IPS-NIHi7 (cell line): ENCODE measurements around the gene MYZAP.

Experiments used
- DNase-seq: peaks from one replicate; pipeline ENCODE4 v3.0.0; 2012; ENCODE audit warnings: mixed read lengths; ENCODE audit errors: extremely low spot score

MYZAP gene

DNA sequence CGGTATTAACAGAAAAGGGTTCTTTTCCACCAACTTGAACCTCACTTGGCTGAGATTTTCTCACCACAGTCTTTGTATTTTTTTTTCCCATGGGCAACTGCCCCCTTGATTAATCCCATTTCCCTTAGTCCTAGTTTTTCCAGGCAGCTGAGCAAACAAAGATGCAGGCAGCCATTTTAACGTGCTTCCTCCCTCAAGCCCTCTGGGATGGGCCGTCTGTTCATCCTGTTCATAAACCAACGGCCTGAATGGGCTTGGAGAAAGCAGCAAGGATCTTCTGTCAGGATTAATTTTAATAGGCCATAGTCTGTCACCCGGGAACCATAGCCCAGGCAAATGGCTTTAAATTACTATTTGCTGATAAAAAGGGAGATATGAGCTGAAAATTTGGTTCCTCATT, 104.4 kb downstream of the MYZAP start:
- no peak for DNase-seq

DNA sequence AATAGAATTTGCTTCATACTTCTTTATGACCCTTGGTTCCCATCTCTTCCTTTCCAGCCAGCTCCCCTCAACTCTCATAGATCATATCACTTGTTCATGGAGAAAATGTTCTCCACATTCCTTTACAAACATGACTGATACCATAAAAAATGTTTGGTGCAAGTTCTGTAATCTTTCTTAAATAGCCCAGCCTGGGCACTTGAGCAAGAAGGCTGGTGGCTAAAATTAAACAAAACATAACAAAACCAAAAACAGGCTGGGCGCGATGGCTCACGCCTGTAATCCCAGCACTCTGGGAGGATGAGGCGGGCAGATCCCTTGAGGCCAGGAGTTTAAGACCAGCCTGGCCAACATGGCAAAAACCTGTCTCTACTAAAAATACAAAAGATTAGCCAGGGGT, 105.9 kb downstream of the MYZAP start:
- no peak for DNase-seq

DNA sequence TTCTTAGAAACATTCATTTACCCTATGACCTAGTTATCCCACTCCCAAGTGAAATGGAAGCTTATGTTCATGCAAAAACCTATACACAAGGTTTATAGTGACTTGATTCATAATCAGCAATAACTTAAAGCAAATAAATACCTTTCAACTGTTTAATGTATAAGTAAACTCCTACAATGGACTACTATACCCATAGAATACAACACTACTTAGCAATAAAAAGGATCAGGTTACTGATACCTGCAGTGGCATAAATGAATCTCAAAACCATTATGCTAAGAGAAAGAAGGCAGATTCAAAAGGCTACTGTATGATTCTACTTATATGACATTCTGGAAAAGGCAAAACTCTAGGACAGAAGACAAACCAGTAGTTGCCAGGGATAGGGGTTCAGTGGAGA, 106.5 kb downstream of the MYZAP start:
- DNase-seq = no peak

DNA sequence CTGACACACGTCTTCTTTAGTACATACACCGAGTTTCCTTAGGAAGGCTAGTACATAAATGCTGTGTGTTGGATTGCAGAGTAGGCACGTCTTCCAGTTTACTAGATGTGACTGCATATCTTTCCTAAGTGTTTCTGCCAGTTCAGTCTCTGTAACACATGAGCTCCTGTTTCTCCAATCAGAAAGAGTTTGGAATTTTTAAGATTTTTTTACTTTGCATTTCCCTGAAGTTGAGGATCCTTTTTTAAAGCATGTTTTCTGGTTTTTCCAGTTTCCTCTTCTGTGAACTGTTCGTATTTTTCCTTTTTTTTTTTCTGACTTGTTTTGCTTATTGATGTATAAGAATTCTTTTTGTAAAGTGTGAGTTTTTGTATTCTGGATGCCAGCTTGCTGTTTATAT, 107.3 kb downstream of the MYZAP start:
- DNase-seq = no peak

DNA sequence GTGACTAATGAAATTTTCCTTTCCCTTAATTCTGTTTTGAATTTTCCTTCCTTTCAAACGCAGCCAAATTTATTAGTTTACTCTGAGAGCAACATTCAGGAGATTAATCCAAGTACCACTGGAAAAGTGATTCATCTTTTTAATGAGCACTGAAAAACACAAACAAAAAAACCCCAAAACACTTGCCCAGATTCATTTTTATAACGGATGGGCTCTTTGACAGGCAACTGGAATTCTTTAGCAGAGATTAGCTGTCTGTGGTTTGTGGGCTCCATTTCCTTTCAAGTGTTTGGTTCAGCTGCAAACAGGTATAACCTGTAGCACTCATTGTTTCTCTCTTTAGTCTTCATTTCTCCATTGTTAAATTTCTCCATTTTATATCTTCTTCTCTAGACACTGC, 111.7 kb downstream of the MYZAP start:
- DNase-seq = no peak

DNA sequence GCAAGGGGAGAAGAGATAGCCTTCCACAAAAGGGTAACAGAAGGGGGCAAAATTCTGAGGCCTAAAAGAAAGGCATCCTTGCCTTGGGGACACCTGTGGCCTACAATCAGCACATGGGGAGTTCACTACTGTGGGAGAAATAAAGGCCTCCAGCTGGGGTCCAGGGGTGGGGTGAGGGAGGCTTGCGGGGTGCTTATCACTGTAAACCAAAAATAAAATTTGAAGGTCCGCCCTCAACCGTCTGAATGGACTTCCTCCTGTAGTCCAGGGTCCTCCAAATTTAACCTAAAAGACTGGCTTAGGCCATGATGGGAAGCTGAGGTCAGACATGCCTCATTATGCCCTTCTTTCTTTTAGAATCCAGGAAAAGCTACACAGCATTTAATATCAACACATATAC, 112.7 kb downstream of the MYZAP start:
- no peak for DNase-seq

DNA sequence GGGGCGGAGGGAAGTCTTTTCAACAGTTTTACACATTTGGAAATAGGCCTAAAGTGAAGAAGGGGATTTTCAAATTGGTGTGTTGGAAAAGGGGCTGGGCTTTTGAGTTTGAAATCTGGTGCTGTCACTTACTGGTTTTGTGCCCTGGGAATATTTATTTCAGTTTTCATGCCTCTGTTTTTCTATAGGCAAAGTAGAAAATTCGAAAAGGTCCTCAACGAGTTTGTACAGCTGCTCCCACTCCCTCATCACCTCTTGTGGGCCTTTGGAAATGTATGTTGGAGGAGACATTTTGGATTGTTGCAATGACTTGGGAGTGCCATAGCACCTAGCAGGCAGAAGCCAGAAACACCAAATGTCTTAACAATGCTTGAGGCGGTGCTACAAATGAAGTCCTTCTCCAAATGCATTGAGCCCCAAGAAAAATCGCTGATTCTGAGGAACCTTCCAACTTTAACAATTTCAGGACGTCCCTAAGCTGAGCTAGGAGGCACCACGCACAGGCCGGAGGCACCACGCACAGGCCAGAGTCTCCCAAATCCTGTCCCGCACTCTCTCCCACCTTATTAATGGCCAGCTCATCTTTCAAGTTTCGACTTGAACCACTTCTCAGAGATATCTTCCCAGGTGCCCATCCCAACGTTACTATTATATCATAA, 114.2 kb downstream of the MYZAP start:
- no peak for DNase-seq

DNA sequence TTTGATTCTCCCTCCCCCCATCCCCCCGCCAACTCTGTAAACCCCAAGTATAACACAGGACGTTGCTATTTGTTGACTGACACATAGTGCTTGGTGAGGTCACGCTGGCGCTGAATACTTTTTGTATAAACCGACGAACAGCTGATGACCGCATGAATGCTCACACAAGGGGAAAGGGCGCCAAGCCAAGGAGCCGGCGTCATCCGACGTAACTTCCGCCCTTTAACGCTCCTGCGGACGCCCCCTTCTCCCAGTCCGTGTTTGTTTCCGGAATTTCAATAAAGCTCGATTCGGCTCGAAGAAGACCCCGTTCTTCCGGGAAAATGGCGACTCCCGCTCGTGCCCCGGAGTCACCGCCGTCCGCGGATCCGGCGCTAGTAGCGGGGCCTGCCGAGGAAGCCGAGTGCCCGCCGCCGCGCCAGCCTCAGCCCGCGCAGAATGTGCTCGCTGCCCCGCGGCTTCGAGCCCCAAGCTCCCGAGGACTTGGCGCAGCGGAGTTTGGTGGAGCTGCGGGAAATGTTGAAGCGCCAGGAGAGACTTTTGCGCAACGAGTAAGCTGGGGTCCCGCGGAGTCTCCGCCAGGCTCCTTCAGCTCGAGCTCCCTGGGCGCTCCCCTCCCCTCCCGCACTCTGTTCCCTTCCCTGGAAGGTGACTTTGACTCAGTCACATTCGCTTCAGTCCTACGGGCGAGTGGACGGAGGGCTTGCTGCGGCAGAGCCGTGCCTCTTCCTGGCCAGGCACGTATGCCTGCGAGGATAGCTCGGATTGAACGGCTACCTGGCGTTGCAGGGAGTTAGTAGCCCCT, 114.9 kb downstream of the MYZAP start, which contains the start of gene POLR2M:
TSS of gene POLR2M (plus strand) at position 310 of the 805 bp plus-strand sequence. CDS start at position 439, 129 bp downstream.
- peak; percentile 89 for DNase-seq

DNA sequence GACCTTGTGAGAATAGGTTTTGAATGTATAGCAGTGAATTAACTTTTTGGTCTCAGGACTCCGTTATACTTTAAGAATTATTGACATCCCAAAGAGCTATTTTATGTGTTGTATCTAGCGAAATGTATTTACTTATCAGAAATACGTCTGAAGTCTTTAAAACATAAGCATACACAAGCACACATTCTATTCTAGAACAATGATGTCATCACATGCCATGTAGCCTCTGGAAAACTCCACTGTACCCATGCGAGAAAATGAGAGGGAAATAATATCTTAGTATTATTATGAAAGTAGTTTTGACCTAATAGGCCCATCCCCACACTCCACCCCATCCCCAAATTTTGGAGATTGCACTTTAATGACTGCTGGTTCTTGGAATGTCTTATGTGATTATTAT, 116.3 kb downstream of the MYZAP start:
- DNase-seq = no peak

DNA sequence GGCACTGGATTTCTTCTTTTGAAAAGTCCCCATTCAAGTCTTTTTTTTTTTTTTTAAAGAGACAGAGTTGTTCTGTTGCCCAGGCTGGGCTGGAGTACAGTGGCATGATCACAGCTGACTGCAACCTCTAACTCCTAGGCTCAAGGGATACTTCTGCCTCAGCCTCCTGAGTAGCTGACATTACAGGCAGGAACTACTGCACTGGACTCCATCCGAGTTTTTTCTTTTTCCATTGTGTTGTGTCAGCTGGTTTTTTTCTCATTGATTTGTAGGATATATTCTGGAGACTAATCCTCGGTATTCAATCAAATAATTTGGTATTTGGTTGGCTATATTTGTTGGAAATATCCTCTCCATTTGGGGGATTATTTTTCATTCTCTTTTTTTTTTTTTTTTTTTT, 126.6 kb downstream of the MYZAP start:
- DNase-seq = no peak

DNA sequence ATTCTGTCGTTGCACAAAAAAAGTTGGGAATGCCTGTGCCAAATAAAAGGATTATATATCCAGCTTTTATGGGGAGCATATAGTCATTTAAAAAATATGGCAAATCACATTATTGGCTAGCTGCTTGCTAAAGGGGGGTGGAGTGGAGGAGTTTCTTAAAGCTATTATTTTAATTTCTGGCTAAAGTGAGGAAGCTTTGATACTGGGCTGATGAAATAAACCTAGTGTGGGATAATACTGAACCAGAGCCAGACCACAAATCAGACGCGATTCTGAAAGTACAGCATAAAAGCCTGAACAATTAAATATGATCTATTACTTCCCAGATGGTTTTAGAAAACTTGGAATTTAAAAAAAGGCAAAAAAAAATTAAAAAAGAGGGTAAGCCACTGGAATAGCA, 129.2 kb downstream of the MYZAP start:
- DNase-seq = no peak

DNA sequence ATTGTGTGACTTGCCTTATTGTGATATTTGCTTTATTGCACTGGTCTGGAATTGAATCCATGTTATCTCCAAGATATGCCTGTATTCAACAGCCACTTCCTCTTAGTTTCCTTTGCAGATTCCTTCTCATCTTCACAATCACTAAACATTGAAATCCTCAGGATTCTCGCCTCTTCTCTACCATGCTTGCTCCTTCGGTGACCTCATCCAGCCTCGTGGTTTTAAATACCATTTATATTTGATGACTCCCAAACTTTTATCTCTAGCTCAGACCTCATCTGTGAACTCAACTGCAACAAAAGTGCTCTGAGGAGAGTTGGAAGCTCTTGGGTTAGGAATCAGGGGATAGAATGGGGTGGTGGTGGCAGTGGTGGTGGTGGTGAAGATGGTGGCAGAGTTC, 134.7 kb downstream of the MYZAP start:
- DNase-seq = no peak

DNA sequence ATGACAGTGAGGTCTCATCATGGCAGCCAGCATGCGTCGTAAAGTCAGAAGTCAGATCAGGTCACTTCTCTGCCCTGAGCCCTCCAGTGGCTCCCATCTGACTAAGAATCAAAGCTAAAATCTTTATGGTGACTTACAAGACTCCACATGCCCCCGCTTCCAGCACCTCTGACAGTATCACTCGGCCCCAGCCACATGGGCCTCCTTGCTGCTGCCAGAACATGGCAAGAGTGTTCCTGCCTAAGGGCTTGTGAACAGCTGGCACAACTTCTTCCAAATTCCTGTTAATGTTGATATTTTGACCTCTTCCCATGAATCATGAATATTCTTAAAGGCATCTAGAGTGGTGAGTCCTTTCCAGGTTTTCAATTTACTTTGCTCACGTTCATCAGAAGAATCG, 135.3 kb downstream of the MYZAP start:
- no peak for DNase-seq

DNA sequence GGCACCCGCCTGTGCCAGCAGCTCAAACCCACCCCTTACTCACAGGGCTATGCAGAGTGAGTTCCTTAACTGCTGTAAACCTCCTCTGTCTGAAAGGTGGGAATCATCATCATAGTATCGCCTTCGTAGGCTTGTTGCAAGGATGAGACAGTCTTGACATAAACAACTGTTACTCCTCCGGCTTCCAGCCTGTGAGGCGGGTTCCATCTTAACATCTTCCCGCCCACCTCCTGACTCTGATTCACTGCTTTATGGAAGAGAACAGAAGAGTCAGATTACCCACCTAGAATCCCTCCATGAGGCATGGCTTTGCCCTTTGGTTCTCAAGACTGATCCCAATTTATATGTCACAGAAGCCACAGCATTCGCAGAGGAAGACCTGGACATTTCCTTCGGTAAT, 136.7 kb downstream of the MYZAP start:
- no peak for DNase-seq

DNA sequence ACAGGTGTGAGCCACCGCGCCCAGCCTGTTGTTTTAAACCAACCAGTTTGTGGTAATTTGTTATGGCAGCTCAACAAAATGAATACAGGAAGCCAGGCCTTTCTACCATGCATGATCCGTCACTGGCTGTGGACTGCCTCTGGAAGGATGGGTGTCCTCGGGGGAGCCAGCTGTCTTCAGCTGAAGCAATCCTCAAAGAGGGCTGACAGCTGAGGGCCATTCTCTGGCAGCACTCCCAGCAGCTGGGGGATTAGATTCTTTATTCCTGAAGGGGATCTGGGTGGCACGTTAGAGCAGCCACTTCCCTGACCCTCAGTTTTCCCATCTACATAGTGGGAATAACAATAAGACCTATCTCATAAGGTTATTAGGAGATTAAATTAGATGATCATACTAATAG, 139.2 kb downstream of the MYZAP start:
- no peak for DNase-seq

DNA sequence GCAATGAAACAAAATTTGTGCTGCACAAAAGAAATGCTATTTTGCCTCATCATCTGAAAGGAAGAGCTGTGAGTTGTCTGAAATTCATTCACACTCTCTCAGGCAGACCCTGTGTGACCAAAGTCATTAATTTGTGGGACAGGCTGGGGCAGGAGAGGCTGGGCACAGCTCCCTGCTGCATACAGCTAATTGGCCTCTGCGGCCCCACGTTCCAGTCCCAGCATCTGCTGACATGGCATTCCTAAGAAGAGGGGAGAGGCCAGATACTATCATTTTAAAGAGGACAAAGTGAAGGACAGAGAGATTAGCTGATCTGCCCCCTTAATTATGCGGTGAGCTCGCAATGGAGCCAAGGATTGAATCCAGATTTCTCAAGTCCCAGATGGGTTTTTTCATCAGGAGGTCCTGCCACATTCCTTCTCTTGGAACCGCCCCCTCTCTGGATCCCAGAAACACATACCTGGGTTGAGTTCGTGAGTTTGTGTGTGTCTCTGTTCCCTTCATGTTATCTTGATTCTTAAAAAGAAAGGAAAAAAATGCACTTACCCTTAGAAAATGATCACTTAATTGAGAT, 139.9 kb downstream of the MYZAP start:
- no peak for DNase-seq

DNA sequence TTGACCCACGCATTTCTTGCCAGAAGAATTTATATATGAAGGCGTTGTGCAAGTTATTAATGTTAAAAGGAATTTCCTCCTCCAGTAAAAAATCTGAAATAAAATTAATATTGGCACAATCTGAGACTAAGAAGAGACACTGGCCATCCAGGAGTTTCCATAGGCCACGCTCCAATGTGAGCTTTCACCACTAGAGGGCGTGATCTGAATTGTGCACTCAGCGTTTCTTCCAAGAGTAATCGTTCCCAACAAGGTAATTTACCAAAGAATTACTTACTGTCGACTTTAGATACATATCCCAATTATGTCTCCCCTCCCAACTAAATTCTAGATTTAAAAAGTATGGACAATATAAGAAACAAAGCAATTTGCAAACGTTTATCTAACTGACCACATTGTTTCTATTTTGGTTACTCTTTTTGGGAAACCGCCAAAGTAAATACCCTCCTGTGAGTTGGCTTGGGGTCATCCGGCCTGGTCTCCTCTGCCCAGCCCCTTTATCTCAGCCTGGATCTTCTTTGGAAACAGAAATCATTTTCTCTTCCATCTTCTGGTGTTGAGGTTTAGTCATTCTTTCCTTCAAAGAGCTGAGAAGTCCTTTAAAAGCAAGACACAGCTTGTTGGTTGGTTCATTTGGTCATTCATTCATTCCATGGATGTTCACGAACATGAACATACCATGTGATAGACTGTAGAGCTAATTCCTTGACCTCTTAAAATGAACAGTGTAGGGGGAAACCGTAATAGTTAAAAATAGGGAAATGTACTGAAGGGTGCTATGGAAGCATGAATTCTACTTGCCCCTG, 141.0 kb downstream of the MYZAP start:
- DNase-seq = peak; percentile 60

DNA sequence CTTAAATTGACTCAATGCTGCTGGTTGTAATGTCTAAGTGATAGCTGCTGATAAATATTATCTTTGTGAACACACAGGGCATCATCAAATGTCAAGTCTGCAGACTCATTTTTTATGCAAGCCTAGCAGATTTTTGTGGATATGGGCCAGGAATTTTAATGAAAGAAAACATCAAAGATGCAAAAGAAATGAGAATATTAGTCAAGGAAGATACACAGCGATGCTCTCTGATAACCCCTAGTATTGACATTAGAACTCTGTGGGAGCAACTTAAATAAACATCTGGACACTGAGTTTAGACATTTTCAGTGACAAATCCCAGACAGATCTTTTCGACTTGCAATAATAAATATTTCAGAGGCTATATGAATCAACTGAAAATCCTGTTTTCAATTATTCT, 143.2 kb downstream of the MYZAP start:
- no peak for DNase-seq
